ENCODE data around the gene CYP11A1. TPM values are rescaled to one million over a fixed set of nuclear protein-coding genes. Genes with fewer than 3 reads are reported as not detected.

Gene CYP11A1
- total RNA-seq, 1 donor from 2014 or later: not detected

DNA sequence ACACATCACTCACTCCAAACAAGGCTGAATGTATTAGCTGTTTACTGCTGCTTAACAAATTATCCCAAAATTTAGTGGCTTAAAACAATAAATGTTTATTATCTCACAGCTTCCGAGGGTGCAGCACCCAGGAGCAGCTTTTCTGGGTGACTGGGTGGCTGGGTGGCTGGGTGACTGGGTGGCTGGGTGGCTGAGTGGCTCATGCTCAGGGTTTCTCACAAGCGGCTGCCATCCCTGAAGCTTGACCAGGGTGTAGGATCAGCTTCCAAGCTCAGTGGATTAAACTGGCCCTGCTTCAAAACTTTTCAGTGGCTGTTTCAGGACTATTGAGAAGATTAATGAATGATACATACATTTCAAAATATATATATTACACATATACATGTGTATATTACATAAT is 2.3 kb upstream of the CYP11A1 start:
- Mint-ChIP-seq H3K36me3 (ENCODE audit: unreplicated experiment) (no peaks in the 10 kb centered on the region), H3K4me1 (ENCODE audit: low read depth, unreplicated experiment) (peaks cover 7% of the 10 kb centered on the region), H3K9me3 (ENCODE audit: unreplicated experiment) (peaks cover 1% of the 10 kb centered on the region), H3K4me3 (ENCODE audit: unreplicated experiment) (no peak overlapping the region), H3K27me3 (ENCODE audit: unreplicated experiment) (peaks cover 7% of the 10 kb centered on the region), H3K27ac (ENCODE audit: unreplicated experiment) (no peak overlapping the region)
- no peak for DNase-seq
- TF ChIP-seq, protein P1, sequence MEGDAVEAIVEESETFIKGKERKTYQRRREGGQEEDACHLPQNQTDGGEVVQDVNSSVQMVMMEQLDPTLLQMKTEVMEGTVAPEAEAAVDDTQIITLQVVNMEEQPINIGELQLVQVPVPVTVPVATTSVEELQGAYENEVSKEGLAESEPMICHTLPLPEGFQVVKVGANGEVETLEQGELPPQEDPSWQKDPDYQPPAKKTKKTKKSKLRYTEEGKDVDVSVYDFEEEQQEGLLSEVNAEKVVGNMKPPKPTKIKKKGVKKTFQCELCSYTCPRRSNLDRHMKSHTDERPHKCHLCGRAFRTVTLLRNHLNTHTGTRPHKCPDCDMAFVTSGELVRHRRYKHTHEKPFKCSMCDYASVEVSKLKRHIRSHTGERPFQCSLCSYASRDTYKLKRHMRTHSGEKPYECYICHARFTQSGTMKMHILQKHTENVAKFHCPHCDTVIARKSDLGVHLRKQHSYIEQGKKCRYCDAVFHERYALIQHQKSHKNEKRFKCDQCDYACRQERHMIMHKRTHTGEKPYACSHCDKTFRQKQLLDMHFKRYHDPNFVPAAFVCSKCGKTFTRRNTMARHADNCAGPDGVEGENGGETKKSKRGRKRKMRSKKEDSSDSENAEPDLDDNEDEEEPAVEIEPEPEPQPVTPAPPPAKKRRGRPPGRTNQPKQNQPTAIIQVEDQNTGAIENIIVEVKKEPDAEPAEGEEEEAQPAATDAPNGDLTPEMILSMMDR (IDR thresholded peaks at IDR 0.05; ENCODE audit: partially characterized antibody, unreplicated experiment): no peak

DNA sequence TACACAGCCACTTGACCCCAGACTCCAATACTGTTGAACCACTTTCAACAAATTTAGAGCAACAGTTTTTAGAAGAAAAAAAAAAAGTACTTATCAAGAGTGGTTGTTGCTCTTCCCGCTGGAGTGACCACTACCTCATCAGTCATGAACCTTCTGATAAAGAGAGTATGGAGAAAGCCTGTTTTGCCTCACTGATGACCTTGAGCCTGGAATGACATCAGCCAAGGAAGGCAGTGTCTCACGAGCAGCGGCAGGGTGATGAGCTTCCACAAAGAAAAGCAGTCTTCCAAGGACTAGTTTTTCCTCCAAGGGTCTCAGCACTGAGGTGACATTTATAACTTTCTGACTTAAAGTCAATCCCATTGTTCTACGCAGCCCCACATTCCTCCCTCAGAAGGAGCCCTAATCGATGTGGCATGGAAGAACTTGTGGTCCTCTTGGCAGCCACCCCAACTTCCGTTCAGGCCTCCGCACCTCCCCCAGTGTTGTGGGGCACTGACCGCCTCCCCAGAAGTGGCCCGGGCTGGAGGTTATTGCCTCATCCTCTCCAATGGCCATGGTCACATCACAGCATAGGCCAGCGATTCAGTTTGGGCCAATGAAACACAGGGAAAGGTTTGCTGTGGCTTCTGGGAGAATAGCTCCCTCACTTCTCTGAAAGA is 1.8 kb upstream of the CYP11A1 start:
- Mint-ChIP-seq H3K4me1 (ENCODE audit: low read depth, unreplicated experiment) (peaks cover 5% of the 10 kb centered on the region), H3K27ac (ENCODE audit: unreplicated experiment) (no peak overlapping the region), H3K36me3 (ENCODE audit: unreplicated experiment) (no peaks in the 10 kb centered on the region), H3K9me3 (ENCODE audit: unreplicated experiment) (peaks cover 1% of the 10 kb centered on the region), H3K27me3 (ENCODE audit: unreplicated experiment) (peaks cover 7% of the 10 kb centered on the region), H3K4me3 (ENCODE audit: unreplicated experiment) (no peak overlapping the region)
- no peak for DNase-seq
- TF ChIP-seq, protein P1 (IDR thresholded peaks at IDR 0.05; ENCODE audit: partially characterized antibody, unreplicated experiment): no peak

- DNase-seq: no peak
- H3K9me3 Mint-ChIP-seq (ENCODE audit: unreplicated experiment): peaks cover 1% of the 10 kb centered on the region
- H3K4me1 Mint-ChIP-seq (ENCODE audit: low read depth, unreplicated experiment): peaks cover 5% of the 10 kb centered on the region
- peaks cover 7% of the 10 kb centered on the region for H3K27me3 Mint-ChIP-seq (ENCODE audit: unreplicated experiment)
- no peak overlapping the region for H3K4me3 Mint-ChIP-seq (ENCODE audit: unreplicated experiment)
- TF ChIP-seq, protein P1 (IDR thresholded peaks at IDR 0.05; ENCODE audit: partially characterized antibody, unreplicated experiment): no peak
- H3K36me3 Mint-ChIP-seq (ENCODE audit: unreplicated experiment): no peaks in the 10 kb centered on the region
- H3K27ac Mint-ChIP-seq (ENCODE audit: unreplicated experiment): no peak overlapping the region
These were observed 675 bp upstream of the CYP11A1 start for GRCh38 chr15:74368121-74368520.

- TF ChIP-seq, protein P1 (IDR thresholded peaks at IDR 0.05; ENCODE audit: partially characterized antibody, unreplicated experiment): no peak
- Mint-ChIP-seq H3K27me3 (ENCODE audit: unreplicated experiment) (peaks cover 7% of the 10 kb centered on the region), H3K27ac (ENCODE audit: unreplicated experiment) (no peak overlapping the region), H3K36me3 (ENCODE audit: unreplicated experiment) (no peaks in the 10 kb centered on the region), H3K4me1 (ENCODE audit: low read depth, unreplicated experiment) (peaks cover 4% of the 10 kb centered on the region), H3K4me3 (ENCODE audit: unreplicated experiment) (peak overlapping the region; percentile 84), H3K9me3 (ENCODE audit: unreplicated experiment) (no peaks in the 10 kb centered on the region)
- DNase-seq: peak; percentile 74
These were observed 1.6 kb downstream of the CYP11A1 start for GRCh38 chr15:74365598-74366445.
